B cell (primary cell): ENCODE data around the gene ACSBG1. TPM values are rescaled to one million over a fixed set of nuclear protein-coding genes. Genes with fewer than 3 reads are reported as not detected.

Source experiments
- ATAC-seq: fragments of 200-7000 bp; cut with Tn5 transposase; one replicate; pipeline ENCODE4 v1.10.0; 2021; ENCODE audit warnings: low read depth, mild to moderate bottlenecking, moderate number of reproducible peaks, moderate library complexity
- CTCF ChIA-PET: fragments of 350-600 bp; sonication (Branson Sonifier 250); formaldehyde crosslinking; loops from one replicate; lab custom pipeline; 2021; ENCODE audit warnings: antibody characterized with exemption, inconsistent platforms; lab: Charles Lee
- POLR2A ChIA-PET: fragments of 350-600 bp; sonication (Branson Sonifier 250); formaldehyde crosslinking; loops from one replicate; lab custom pipeline; 2021; ENCODE audit warnings: antibody characterized with exemption; lab: Charles Lee
- DNase-seq: peaks from one replicate; pipeline ENCODE4 v3.0.0; 2013
- H2AFZ ChIP-seq: 2 replicates; pipeline ENCODE4 v1.6.1; 2012; ENCODE audit warnings: mild to moderate bottlenecking, low read depth, low read length; ENCODE audit not compliant: insufficient read depth, poor library complexity, severe bottlenecking
- H3K27ac ChIP-seq, 2 donors: 1 replicate in 1 of 2; 2 replicates in 1 of 2; pipeline ENCODE4 v1.5.1; 2012 to 2013; ENCODE audit warnings: low read length in 2 of 2, mild to moderate bottlenecking in 2 of 2, moderate library complexity in 1 of 2
- H3K27me3 ChIP-seq, 4 experiments: fragments of 200-600 bp in 1 of 4; sonication (generic) in 1 of 4; replicated peaks in 1 of 4; 1 replicate in 2 of 4; 2 replicates in 2 of 4; pipeline versions ENCODE4 v1.6.1 to v1.7.0; 2013 to 2016; ENCODE audit warnings: low read length in 3 of 4, mild to moderate bottlenecking in 2 of 4, mixed read lengths in 1 of 4, moderate library complexity in 1 of 4; ENCODE audit not compliant: insufficient read depth in 4 of 4, control insufficient read depth in 3 of 4; ENCODE audit errors: control extremely low read depth in 1 of 4
- H3K36me3 ChIP-seq, 2 experiments: replicated peaks in 1 of 2; 1 replicate in 1 of 2; 2 replicates in 1 of 2; pipeline versions ENCODE4 v1.6.1 to v1.7.1; 2013; ENCODE audit warnings: low read length in 1 of 2; ENCODE audit not compliant: insufficient read depth in 2 of 2, control insufficient read depth in 1 of 2; ENCODE audit errors: control extremely low read depth in 1 of 2, extremely low read depth in 1 of 2
- H3K4me1 ChIP-seq, 2 donors: fragments of 200-600 bp in 1 of 2; sonication (generic) in 1 of 2; 1 replicate in 1 of 2; 2 replicates in 1 of 2; pipeline versions ENCODE4 v1.5.1 to v1.6.1; 2013 to 2017; ENCODE audit warnings: low read length in 2 of 2; ENCODE audit not compliant: control insufficient read depth in 2 of 2, insufficient read depth in 2 of 2
- H3K4me2 ChIP-seq: replicated peaks from 2 replicates; pipeline ENCODE3; 2012; ENCODE audit warnings: mild to moderate bottlenecking, low read depth, low read length; ENCODE audit not compliant: poor library complexity, severe bottlenecking
- H3K4me3 ChIP-seq, 5 experiments: fragments of 200-600 bp in 1 of 5; sonication (generic) in 1 of 5; 1 replicate in 3 of 5; 2 replicates in 2 of 5; pipeline versions ENCODE4 v1.5.1 to v1.7.0; 2011 to 2016; ENCODE audit warnings: low read length in 4 of 5, mild to moderate bottlenecking in 4 of 5, low read depth in 2 of 5, control low read depth in 1 of 5, moderate library complexity in 1 of 5; ENCODE audit not compliant: insufficient read depth in 1 of 5; ENCODE audit errors: control extremely low read depth in 1 of 5, extremely low read depth in 1 of 5
- H3K79me2 ChIP-seq: fragments of 200-600 bp; sonication (generic); one replicate; pipeline ENCODE4 v1.6.0; 2016; ENCODE audit warnings: low read length; ENCODE audit not compliant: control insufficient read depth, insufficient read depth
- H3K9ac ChIP-seq: fragments of 200-600 bp; sonication (generic); 2 replicates; pipeline ENCODE4 v1.6.1; 2017; ENCODE audit warnings: mild to moderate bottlenecking, low read length, moderate library complexity
- H3K9me3 ChIP-seq, 3 donors: one replicate each; pipeline versions ENCODE4 v1.6.1 to v1.7.1; 2013; ENCODE audit warnings: low read length in 2 of 3; ENCODE audit not compliant: control insufficient read depth in 2 of 3, insufficient read depth in 1 of 3; ENCODE audit errors: control extremely low read depth in 1 of 3
- H4K20me1 ChIP-seq: 2 replicates; pipeline ENCODE4 v1.6.0; 2012; ENCODE audit warnings: mild to moderate bottlenecking, low read length; ENCODE audit not compliant: insufficient read depth, control insufficient read depth, poor library complexity, severe bottlenecking
- H3K27ac Mint-ChIP-seq: one replicate; pipeline ENCODE4 v1.8.0; 2021; ENCODE audit warnings: mixed read lengths
- H3K27me3 Mint-ChIP-seq: one replicate; pipeline ENCODE4 v1.8.0; 2021; ENCODE audit warnings: mixed read lengths
- H3K4me1 Mint-ChIP-seq: one replicate; pipeline ENCODE4 v1.8.0; 2021; ENCODE audit warnings: mixed read lengths
- H3K4me3 Mint-ChIP-seq: one replicate; pipeline ENCODE4 v1.8.0; 2021; ENCODE audit warnings: mixed read lengths
- H3K9me3 Mint-ChIP-seq: one replicate; pipeline ENCODE4 v1.8.0; 2022; ENCODE audit warnings: mixed read lengths; ENCODE audit not compliant: insufficient read depth
- EZH2 ChIP-seq: IDR thresholded peaks from 2 replicates; pipeline ENCODE4 v1.6.1; 2012; ENCODE audit warnings: borderline replicate concordance, low read depth, mild to moderate bottlenecking, moderate library complexity, low read length; ENCODE audit not compliant: insufficient read depth, poor library complexity, severe bottlenecking
- WGBS: methylation state at CpG from one replicate; pipeline ENCODE4 v1.1.5; 2013; ENCODE audit warnings: missing lambda C conversion rate; ENCODE audit not compliant: insufficient coverage; 5-methylcytosine and 5-hydroxymethylcytosine counted together
- intact Hi-C: fragments of 100-400 bp; cut with micrococcal nuclease; formaldehyde crosslinking; loops from one replicate; pipeline ENCODE4 v1.10.0; 2022
- polyA plus RNA-seq: library from polyadenylated mRNA; depleted of rRNA; stranded (reverse); fragments of >200 nt; gene quantifications from 2 replicates; pipeline ENCODE4 v1.2.3, GENCODE V29; 2012
- total RNA-seq, 2 donors: library from RNA; stranded (reverse); fragments of 120-200 nt in 1 of 2; gene quantifications; 1 replicate in 1 of 2; 2 replicates in 1 of 2; pipeline versions ENCODE4 v1.2.3 to v1.2.4, GENCODE V29; 2013 to 2022
- TF ChIP-seq, protein P1 (sequence below): fragments of 200-600 bp; IDR thresholded peaks from one replicate; pipeline ENCODE4 v1.8.0; 2022; ENCODE audit warnings: antibody characterized with exemption, mild to moderate bottlenecking

Gene ACSBG1
- total and polyA plus RNA-seq, 2 donors (not counting 1 experiment from before 2014, with no cell fraction given): 0.03 to 0.07 TPM

DNA sequence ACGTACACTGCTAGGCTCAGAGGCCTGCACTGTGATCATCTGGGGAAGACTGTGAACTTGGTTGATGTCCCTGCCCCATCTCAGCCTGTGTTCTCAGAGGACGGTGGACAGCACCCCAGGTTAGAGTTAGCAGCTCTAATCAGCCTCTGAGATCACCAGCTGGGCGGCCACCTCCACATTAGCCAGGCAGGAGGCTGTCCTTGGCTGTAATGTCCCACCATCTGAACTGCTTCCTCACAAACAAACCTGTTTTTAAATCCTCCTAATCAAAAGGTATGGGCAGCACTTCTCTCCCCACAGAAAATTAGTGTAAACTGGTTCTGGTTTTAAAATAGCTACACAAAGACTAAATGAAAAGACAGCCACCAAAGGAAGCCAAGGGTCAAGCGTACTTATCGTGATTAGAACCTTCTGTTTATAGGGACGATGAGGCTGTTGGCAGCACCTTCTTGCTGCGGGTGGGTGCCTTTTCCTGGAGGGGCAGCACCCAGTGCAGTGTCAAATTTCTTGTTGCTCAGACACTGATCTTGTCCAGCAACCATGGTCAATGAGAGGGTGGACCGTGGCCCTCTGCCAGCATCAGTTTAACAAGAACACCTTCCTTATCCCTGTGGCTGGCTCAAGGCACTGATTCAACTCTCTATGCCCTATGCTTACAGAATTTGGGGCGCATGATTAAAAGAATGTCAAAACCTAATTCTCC is 24.6 kb downstream of the ACSBG1 start:
- H2AFZ ChIP-seq: no peak overlapping the region
- no peaks in the 10 kb centered on the region for H4K20me1 ChIP-seq
- ChIA-PET POLR2A (no interaction called here), CTCF (interaction anchor here (1.3 kb wide), 1 partner anchor 101 kb away, joined by 3 read pairs; no protein-coding TSS in a partner anchor)
- ATAC-seq: no peak
- H3K4me3 Mint-ChIP-seq: no peak overlapping the region
- peaks cover 0 to 16% (median 0%) of the 10 kb centered on the region in 4 experiments for H3K27me3 ChIP-seq
- H3K79me2 ChIP-seq: no peaks in the 10 kb centered on the region
- H3K27me3 Mint-ChIP-seq: peaks cover 21% of the 10 kb centered on the region
- H3K27ac Mint-ChIP-seq: no peak overlapping the region
- no peak overlapping the region for H3K27ac ChIP-seq
- H3K4me2 ChIP-seq: no peak overlapping the region
- H3K9me3 ChIP-seq: no peaks in the 10 kb centered on the region
- H3K4me1 Mint-ChIP-seq: no peaks in the 10 kb centered on the region
- H3K36me3 ChIP-seq: no peaks in the 10 kb centered on the region
- DNase-seq: no peak
- H3K9ac ChIP-seq: no peak overlapping the region
- no peaks in the 10 kb centered on the region for H3K9me3 Mint-ChIP-seq
- intact Hi-C loops: no loop called here
- 79% methylated on average over 7 of the region's 9 CpGs for WGBS
- TF ChIP-seq, protein P1, sequence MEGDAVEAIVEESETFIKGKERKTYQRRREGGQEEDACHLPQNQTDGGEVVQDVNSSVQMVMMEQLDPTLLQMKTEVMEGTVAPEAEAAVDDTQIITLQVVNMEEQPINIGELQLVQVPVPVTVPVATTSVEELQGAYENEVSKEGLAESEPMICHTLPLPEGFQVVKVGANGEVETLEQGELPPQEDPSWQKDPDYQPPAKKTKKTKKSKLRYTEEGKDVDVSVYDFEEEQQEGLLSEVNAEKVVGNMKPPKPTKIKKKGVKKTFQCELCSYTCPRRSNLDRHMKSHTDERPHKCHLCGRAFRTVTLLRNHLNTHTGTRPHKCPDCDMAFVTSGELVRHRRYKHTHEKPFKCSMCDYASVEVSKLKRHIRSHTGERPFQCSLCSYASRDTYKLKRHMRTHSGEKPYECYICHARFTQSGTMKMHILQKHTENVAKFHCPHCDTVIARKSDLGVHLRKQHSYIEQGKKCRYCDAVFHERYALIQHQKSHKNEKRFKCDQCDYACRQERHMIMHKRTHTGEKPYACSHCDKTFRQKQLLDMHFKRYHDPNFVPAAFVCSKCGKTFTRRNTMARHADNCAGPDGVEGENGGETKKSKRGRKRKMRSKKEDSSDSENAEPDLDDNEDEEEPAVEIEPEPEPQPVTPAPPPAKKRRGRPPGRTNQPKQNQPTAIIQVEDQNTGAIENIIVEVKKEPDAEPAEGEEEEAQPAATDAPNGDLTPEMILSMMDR: no peak
- no peak for TF ChIP-seq EZH2
- H3K4me3 ChIP-seq: no peak overlapping the region
- H3K4me1 ChIP-seq: no peaks in the 10 kb centered on the region

GRCh38 chr15:78208887-78209645 is 25.3 kb downstream of the ACSBG1 start:
- Histone ChIP-seq H4K20me1 (no peaks in the 10 kb centered on the region), H3K4me1 (no peaks in the 10 kb centered on the region), H3K4me3 (no peak overlapping the region), H3K27ac (no peak overlapping the region), H3K9me3 (no peaks in the 10 kb centered on the region), H3K79me2 (no peaks in the 10 kb centered on the region), H2AFZ (no peak overlapping the region), H3K27me3 (peaks cover 0 to 13% (median 0%) of the 10 kb centered on the region in 4 experiments), H3K4me2 (no peak overlapping the region), H3K36me3 (no peaks in the 10 kb centered on the region), H3K9ac (no peak overlapping the region)
- peaks cover 19% of the 10 kb centered on the region for H3K27me3 Mint-ChIP-seq
- CTCF ChIA-PET: interaction anchor here (1.3 kb wide), 1 partner anchor 101 kb away, joined by 3 read pairs; no protein-coding TSS in a partner anchor
- DNase-seq (no peak), ATAC-seq (no peak)
- TF ChIP-seq EZH2: no peak
- TF ChIP-seq, protein P1: no peak
- POLR2A ChIA-PET: no interaction called here
- intact Hi-C loops: no loop called here
- H3K4me3 Mint-ChIP-seq: no peak overlapping the region
- H3K4me1 Mint-ChIP-seq: no peaks in the 10 kb centered on the region
- no peak overlapping the region for H3K27ac Mint-ChIP-seq
- WGBS: 90% methylated on average over 19 of the region's 20 CpGs
- no peaks in the 10 kb centered on the region for H3K9me3 Mint-ChIP-seq
